Uterine smooth muscle cell (primary cell): ENCODE measurements around the gene OPN5. TPM values are rescaled to one million over a fixed set of nuclear protein-coding genes. Genes with fewer than 3 reads are reported as not detected.

ENCODE experiments used
- total RNA-seq: library from RNA; depleted of rRNA; stranded (reverse); fragments of >200 nt; gene quantifications from 2 replicates; pipeline ENCODE4 v1.2.3, GENCODE V29; 2014

Gene OPN5, protein sequence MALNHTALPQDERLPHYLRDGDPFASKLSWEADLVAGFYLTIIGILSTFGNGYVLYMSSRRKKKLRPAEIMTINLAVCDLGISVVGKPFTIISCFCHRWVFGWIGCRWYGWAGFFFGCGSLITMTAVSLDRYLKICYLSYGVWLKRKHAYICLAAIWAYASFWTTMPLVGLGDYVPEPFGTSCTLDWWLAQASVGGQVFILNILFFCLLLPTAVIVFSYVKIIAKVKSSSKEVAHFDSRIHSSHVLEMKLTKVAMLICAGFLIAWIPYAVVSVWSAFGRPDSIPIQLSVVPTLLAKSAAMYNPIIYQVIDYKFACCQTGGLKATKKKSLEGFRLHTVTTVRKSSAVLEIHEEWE
- total RNA-seq = not detected in 2 replicates

DNA sequence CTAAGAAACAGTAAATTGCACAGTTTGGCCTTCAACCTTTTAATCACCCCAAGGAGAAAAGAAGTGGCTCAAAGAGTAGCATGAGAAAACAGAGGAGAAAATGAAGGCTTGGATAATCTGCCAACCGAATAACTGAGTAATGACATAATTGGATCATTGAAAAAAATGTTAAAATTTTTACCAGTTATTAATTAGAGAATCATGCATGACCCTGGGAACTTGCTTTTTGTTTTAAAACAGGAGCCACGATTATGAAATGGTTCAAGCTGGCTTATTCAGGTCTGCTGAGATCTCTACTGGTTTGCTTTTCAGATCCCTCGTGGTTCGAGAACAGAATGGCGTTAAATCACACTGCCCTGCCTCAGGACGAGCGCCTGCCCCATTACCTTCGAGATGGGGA, at the start of gene OPN5:
OPN5 (plus strand) TSS at position 301 of the 400 bp plus-strand sequence; CDS start at position 336, 35 bp downstream.

Other genes starting within 250 kb of the OPN5 start
- gene ADGRF4, start 83.5 kb upstream of the OPN5 start, total RNA-seq = 0.12 and 0.33 TPM in 2 replicates